ENCODE results near the gene SLC12A4. TPM values are rescaled to one million over a fixed set of nuclear protein-coding genes. Genes with fewer than 3 reads are reported as not detected.
"Not testable (repeated sequence)": the region's sequence is repeated elsewhere in the genome, so short reads cannot be mapped to it uniquely, and the experiment has no call there.

SLC12A4 gene
- total RNA-seq, result 10 to 100 TPM; 18.1 to 46.4 (median 25.4) TPM

GRCh38 chr16:67968400-67969253 lies at the start of gene SLC12A4:
Gene SLC12A4 (minus strand): TSS chr16:67968637. CDS start chr16:67968553, 84 bp downstream.
- peak; percentile 85 for DNase-seq
- peak within 1 kb of the TSS; percentile 90 to 95 (median 94) for H3K27ac ChIP-seq
- intact Hi-C loops (cut with DNase I; ENCODE audit: low total_unique reads), result no loop called here
- peaks cover 22% of the 10 kb centered on the region for H3K27me3 ChIP-seq
- H3K9me3 ChIP-seq, result no peaks in the 10 kb centered on the region
- 1% methylated on average over 58 of the region's 78 CpGs; no CpG with 5 or more reads in 1 of the 2 donors for WGBS, 2 donors (ENCODE audit: low coverage in 1 of 2)
- H3K4me3 ChIP-seq, result peak within 1 kb of the TSS; percentile 52 to 82 (median 76)
- in situ Hi-C loops (cut with MboI; ENCODE audit: low pct_ligation_motif_present in 1 of 4, low pct_unique_long_range_greater_than_20kb in 1 of 4, low sequenced_read_pairs in 3 of 4), result no loop called here
- no peaks in the 10 kb centered on the region for H3K36me3 ChIP-seq
- peaks cover 12 to 34% (median 21%) of the 10 kb centered on the region in 4 donors for H3K4me1 ChIP-seq
- TF ChIP-seq EP300 (IDR thresholded peaks at IDR 0.05; ENCODE audit: low read depth), result no peak
- TF ChIP-seq POLR2AphosphoS5 (IDR thresholded peaks at IDR 0.05), result peak; percentile 71 to 85 (median 77)
- peak; percentile 55 for TF ChIP-seq POLR2A (IDR thresholded peaks at IDR 0.05)

- no peaks in the 10 kb centered on the region for H3K27me3 ChIP-seq
- H3K9me3 ChIP-seq, result no peaks in the 10 kb centered on the region
- in situ Hi-C loops (cut with MboI; ENCODE audit: low pct_ligation_motif_present in 1 of 4, low pct_unique_long_range_greater_than_20kb in 1 of 4, low sequenced_read_pairs in 3 of 4) (no loop called here), intact Hi-C loops (cut with DNase I; ENCODE audit: low total_unique reads) (no loop called here)
- H3K4me3 ChIP-seq, result no peak within 1 kb of the TSS
- no peaks in the 10 kb centered on the region for H3K36me3 ChIP-seq
- WGBS, 2 donors (ENCODE audit: low coverage in 1 of 2), result 60 to 84% methylated on average over 1 to 5 of the region's 5 CpGs
- H3K4me1 ChIP-seq, result peaks cover 0 to 3% (median 0%) of the 10 kb centered on the region in 4 donors
- DNase-seq, result no peak
- no peak for TF ChIP-seq POLR2AphosphoS5 (IDR thresholded peaks at IDR 0.05)
- no peak for TF ChIP-seq EP300 (IDR thresholded peaks at IDR 0.05; ENCODE audit: low read depth)
- no peak for TF ChIP-seq POLR2A (IDR thresholded peaks at IDR 0.05)
- TF ChIP-seq, protein P1, sequence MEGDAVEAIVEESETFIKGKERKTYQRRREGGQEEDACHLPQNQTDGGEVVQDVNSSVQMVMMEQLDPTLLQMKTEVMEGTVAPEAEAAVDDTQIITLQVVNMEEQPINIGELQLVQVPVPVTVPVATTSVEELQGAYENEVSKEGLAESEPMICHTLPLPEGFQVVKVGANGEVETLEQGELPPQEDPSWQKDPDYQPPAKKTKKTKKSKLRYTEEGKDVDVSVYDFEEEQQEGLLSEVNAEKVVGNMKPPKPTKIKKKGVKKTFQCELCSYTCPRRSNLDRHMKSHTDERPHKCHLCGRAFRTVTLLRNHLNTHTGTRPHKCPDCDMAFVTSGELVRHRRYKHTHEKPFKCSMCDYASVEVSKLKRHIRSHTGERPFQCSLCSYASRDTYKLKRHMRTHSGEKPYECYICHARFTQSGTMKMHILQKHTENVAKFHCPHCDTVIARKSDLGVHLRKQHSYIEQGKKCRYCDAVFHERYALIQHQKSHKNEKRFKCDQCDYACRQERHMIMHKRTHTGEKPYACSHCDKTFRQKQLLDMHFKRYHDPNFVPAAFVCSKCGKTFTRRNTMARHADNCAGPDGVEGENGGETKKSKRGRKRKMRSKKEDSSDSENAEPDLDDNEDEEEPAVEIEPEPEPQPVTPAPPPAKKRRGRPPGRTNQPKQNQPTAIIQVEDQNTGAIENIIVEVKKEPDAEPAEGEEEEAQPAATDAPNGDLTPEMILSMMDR (IDR thresholded peaks at IDR 0.05), result no peak
- no peak within 1 kb of the TSS for H3K27ac ChIP-seq
Measured at GRCh38 chr16:68015681-68016080, 47.2 kb upstream of the SLC12A4 start, which contains the start of gene DPEP2NB. Gene DPEP2NB (minus strand): TSS chr16:68015911. CDS start chr16:68015770, 141 bp downstream.

GRCh38 chr16:68013440-68013839 lies 45.0 kb upstream of the SLC12A4 start:
- no peak for DNase-seq
- no peak overlapping the region for H3K27ac ChIP-seq

DNA sequence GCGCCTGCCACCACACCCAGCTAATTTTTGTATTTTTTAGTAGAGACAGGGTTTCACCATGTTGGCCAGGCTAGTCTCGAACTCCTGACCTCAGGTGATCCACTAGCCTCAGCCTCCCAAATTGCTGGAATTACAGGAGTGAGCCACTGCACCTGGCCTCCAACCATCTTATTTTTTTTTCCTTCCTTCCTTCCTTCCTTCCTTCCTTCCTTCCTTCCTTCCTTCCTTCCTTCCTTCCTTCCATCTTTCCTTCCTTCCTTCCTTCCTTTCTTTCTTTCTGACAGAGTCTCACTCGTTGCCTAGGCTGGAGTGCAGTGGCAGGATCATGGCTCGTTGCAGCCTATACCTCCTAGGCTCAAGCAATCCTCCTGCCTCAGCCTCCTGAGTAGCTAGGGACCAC lies 41.4 kb upstream of the SLC12A4 start:
- H3K27me3 ChIP-seq; in situ Hi-C loops (cut with MboI; ENCODE audit: low pct_ligation_motif_present in 1 of 4, low pct_unique_long_range_greater_than_20kb in 1 of 4, low sequenced_read_pairs in 3 of 4); H3K4me1 ChIP-seq; H3K4me3 ChIP-seq; intact Hi-C loops (cut with DNase I; ENCODE audit: low total_unique reads); H3K9me3 ChIP-seq; H3K27ac ChIP-seq; DNase-seq; H3K36me3 ChIP-seq: not testable (repeated sequence)
- WGBS, 2 donors (ENCODE audit: low coverage in 1 of 2), result 74% methylated on average over 4 of the region's 4 CpGs; no CpG with 5 or more reads in 1 of the 2 donors

More at GRCh38 chr16:68013440-68013839, 45.0 kb upstream of the SLC12A4 start:
- Histone ChIP-seq H3K27me3 (no peaks in the 10 kb centered on the region), H3K4me1 (peaks cover 0 to 3% (median 0%) of the 10 kb centered on the region in 4 donors), H3K4me3 (no peak overlapping the region), H3K9me3 (no peaks in the 10 kb centered on the region), H3K36me3 (no peaks in the 10 kb centered on the region)
- intact Hi-C loops (cut with DNase I; ENCODE audit: low total_unique reads) (no loop called here), in situ Hi-C loops (cut with MboI; ENCODE audit: low pct_ligation_motif_present in 1 of 4, low pct_unique_long_range_greater_than_20kb in 1 of 4, low sequenced_read_pairs in 3 of 4) (no loop called here)
- no peak for TF ChIP-seq POLR2A (IDR thresholded peaks at IDR 0.05)
- WGBS, 2 donors (ENCODE audit: low coverage in 1 of 2), result 50% methylated on average over 1 of the region's 1 CpG; no CpG with 5 or more reads in 1 of the 2 donors

DNA sequence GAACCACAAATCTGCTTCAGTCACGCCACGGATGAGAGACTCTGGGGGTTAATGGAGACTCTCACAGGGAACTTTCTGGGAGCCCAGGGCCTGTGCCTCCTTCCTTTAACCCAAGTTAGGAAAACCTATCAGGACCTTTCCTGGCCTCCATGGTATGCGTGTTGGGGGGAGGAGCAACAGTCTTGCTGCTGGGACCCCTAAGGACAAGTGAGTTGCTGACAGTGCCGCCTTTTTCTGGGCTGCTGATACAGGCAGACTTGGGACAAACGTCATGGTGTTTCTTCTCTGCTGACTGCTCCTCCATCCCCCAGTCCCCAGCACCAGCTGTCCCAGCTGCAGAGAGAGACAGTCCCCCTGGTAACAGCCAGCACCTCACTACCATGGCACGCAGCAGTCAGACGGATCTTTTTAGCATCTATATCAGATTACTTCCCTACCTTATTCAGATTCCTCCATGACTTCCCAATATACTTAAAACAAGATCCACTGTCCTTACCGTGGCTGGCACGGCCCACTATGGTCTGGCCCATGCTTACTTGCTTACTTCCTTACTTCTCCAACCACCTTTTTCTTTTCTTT lies 40.8 kb upstream of the SLC12A4 start:
- no peak for TF ChIP-seq POLR2AphosphoS5 (IDR thresholded peaks at IDR 0.05)
- TF ChIP-seq, protein P1 (IDR thresholded peaks at IDR 0.05), result no peak
- no peak for TF ChIP-seq POLR2A (IDR thresholded peaks at IDR 0.05)
- TF ChIP-seq EP300 (IDR thresholded peaks at IDR 0.05; ENCODE audit: low read depth), result no peak
- H3K9me3 ChIP-seq, result no peaks in the 10 kb centered on the region
- intact Hi-C loops (cut with DNase I; ENCODE audit: low total_unique reads), result no loop called here
- H3K27me3 ChIP-seq, result no peaks in the 10 kb centered on the region
- 72 to 85% methylated on average over 4 to 6 of the region's 9 CpGs for WGBS, 2 donors (ENCODE audit: low coverage in 1 of 2)
- no peak overlapping the region for H3K27ac ChIP-seq
- no peak for DNase-seq
- H3K4me1 ChIP-seq, result peaks cover 0 to 10% (median 0%) of the 10 kb centered on the region in 4 donors
- H3K36me3 ChIP-seq, result no peaks in the 10 kb centered on the region
- in situ Hi-C loops (cut with MboI; ENCODE audit: low pct_ligation_motif_present in 1 of 4, low pct_unique_long_range_greater_than_20kb in 1 of 4, low sequenced_read_pairs in 3 of 4), result no loop called here
- no peak overlapping the region for H3K4me3 ChIP-seq

All from transverse colon (tissue), 4 donors.